Adipose tissue (tissue), 3 donors: Measurements from ENCODE around the gene SLIT1. TPM values are rescaled to one million over a fixed set of nuclear protein-coding genes. Genes with fewer than 3 reads are reported as not detected.

Source experiments
- H3K27ac ChIP-seq: one replicate; pipeline ENCODE4 v1.5.1; 2013; ENCODE audit warnings: low read depth, low read length
- WGBS, 3 donors: extraction: QIAGEN DNeasy Blood & Tissue Kit; methylation state at CpG; one replicate each; pipeline ENCODE4 v1.1.7; 2013; 5-methylcytosine and 5-hydroxymethylcytosine counted together
- polyA plus RNA-seq, 3 donors: library from polyadenylated mRNA; stranded (reverse); fragments of 200-250 nt; gene quantifications; one replicate each; pipeline ENCODE4 v1.2.3, GENCODE V29; 2013
- donor health status: healthy with polysubstance abuse.
- donor health status: Bipolar disorder and iron deficiency.
- donor health status: healthy.

SLIT1 gene
- polyA plus RNA-seq, 3 donors = 0.18 to 0.48 (median 0.34) TPM

DNA sequence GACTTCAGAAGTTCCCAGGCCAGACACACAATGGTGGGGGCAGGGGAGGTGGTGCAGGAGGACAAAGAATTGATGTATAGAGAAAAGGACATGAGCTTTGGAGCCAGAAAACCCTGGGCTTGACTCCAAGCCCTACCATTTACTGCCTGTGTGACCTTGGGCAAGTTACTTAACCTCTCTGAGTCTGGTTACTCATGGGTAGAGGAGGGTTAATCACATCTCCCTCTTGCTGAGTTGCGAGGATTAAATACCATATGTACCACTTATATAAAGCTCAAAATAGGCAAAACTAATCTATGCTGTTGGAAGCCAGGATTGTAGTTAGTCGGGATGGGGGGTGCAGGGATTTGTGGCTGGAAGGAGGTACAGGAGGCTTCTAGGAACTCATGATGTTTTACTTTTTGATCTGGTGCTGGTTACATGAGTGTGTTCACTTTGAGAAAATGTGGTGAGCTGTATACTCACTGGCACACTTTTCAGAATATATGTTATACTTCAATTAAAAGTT is 106.8 kb downstream of the SLIT1 start:
- WGBS, 3 donors = 71 to 84% (median 76%) methylated on average over 2 of the region's 2 CpGs
- H3K27ac ChIP-seq = no peak overlapping the region

DNA sequence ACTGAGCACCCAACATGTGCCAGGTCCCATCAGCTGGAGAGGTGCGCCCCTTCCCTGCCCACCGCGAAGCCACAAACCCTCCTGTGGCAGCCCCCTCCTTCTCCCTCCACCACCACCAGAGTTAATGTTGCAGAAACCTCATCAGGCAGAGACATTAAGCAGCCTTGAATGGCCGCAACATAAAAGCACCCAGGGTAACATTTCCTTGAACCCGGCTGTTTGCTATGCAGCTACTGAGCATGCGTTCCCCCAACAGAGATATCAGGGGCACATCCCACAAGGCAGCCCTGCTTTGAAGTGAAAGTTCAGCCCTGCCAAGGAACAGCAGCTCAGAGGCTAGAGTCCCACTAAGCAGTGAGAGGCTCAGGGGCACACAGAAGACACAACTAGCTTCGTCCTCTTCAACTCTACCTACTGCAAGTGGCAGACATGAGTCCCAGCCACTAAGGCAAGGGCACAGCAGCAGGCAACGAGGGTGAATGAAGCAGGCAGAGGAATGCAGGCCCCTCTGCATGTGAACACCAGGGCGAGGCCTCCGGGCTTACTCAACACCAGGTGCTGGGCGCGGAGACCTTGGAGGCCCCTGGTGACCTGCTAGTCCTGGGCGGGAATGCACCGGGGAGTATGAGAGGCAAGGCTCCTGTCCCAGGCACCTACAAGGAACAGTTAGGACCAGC is 107.4 kb downstream of the SLIT1 start:
- WGBS, 3 donors = 65 to 80% (median 78%) methylated on average over 14 of the region's 14 CpGs
- no peak overlapping the region for H3K27ac ChIP-seq

DNA sequence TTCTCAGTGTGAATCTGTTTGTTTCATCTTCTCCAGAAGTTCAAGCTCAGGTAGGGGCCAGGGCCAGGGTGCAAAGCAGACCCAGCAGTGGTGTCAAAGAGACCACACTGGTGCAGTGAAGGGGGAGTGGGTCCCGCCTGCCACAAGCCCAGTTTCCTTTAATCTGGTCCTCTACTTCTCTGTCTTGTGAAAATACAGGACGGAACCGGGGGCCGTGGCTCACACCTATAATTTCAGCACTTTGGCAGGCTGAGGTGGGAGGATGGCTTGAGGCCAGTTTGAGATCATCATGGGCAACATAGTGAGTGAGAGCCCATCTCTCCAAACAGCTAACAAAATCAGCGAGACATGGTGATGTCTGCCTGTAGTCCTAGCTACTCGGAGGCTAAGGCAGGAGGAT is 109.0 kb downstream of the SLIT1 start:
- 62 to 78% (median 65%) methylated on average over 6 of the region's 6 CpGs for WGBS, 3 donors
- no peak overlapping the region for H3K27ac ChIP-seq

DNA sequence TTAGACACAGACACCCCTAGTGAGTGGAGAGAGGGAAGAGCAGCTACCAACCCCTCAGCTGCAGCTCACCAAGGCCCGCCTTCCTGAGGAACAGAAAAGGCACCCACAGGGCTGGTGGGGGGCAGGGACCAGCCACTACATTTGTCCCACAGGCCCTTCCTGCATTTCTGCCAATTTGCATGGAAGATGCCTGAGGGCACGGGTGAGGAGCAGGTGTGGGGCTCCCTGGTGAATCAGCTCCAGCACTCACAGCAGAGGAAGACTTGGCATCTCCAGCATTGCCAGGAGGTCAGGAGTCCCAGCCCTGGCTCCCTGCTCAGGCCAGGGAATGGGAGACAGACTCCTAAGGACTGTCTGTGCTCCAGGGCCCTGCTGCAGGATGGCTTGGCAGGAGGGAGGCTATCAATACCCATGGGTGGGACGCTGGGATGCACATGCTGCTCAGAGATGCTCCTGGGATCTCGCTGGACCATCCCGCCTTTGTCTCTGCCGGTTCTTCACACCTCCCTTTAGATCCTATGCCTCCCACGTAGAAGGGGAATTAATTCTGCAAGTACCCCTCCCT is 109.7 kb downstream of the SLIT1 start:
- 66 to 75% (median 68%) methylated on average over 7 of the region's 7 CpGs for WGBS, 3 donors
- H3K27ac ChIP-seq = no peak overlapping the region

DNA sequence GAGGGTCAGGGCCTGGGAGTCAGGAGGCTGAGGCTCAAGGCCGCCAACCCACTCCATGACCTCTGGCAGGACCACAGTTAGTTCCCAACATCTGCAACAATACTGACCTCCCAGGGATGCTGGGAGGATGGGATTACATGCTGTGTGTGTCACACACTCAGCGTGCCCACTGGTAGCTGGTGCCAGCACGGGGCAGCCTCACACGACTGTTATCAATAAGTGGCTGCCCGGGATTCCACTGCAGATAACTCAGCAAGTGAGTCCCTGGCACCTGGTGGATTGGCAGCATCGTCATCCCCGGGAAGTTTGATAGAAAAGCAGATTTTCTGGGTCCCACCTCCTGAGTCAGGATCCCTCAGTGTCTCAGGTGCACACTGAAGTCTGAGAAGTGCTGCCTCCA is 110.3 kb downstream of the SLIT1 start:
- WGBS, 3 donors = 63 to 92% (median 77%) methylated on average over 7 of the region's 7 CpGs
- H3K27ac ChIP-seq = no peak overlapping the region

DNA sequence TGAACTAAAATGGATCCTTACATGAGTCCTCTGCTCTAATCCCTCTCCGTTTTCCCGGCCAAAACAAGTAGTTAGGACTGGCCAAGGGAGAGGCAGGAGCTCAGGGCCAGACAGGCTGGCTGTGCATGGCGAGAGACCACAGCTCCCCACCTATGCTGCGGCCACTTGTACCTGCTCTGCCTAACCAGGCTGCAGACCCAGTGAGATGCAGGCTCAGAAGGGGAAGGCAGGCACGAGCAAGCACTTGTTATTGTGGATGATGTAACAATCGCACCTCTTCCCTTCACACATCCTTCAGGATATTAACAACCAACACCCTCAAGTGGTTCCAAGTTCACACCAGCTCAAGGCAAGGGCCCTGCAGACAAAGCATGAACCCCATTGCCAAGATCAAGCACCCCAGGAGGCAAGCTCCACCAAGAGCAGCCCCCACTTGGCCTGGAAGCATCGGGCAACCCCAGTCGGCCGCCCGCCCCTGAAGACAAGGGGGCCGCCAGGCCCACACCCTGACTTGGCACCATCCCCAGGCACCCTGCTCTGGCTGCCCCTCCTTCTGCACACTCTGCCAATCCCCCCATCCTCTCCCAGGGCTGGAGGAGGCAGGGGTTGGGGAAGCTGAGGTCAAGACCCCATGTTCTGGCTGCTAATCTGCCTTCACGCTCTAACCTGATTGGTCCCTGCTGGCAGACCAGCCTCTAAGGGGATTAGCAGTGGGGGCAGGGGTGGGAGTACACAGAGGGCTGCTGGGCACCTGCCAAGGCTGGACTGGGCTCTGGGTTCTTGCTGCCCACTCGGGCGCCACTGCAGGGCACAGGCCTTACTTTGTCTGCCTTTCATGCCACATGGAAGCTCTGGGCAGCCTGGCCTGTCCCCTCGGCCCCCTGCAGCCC is 111.3 kb downstream of the SLIT1 start:
- WGBS, 3 donors = 63 to 68% (median 66%) methylated on average over 15 of the region's 15 CpGs
- no peak overlapping the region for H3K27ac ChIP-seq

DNA sequence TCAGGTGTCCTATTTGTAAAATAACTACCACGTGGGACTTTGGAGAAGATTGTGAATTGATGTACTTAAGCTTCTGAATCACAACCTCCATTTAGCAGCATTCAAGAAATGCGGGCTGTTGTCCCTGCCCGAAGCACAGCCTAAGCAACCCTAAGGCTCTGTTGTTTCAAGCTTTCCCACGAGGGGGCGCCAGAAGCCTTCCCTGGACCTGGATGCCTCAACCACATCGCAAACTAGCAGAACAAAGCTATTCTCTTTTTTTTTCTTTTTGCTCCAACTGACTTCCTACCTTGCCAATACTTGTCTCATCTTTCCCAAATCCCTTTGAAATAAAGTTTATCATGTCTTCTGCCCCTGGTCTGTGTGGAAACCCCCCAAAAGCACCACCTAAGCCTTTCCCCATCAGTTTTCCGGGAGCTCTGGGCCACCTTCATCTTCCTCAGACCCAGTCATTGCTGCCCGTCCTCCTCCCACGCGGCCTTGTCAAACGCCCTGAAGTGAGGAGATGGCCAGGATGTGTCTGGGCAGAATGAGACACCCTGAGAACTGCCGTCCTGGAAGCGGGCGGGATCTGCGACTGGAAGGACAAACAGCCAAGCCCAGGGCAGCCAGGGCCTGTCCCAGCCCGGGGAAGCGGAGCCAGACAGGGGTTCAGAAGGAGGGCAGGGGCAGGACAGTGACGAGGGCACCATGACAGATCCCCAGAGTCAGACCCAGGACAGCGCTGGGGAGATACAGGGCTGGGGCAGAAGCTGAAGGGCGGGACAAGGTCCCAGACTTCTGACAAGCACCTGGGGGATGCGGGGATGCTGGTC is 112.7 kb downstream of the SLIT1 start:
- WGBS, 3 donors = 40 to 46% (median 45%) methylated on average over 21 of the region's 21 CpGs
- H3K27ac ChIP-seq = no peak overlapping the region

DNA sequence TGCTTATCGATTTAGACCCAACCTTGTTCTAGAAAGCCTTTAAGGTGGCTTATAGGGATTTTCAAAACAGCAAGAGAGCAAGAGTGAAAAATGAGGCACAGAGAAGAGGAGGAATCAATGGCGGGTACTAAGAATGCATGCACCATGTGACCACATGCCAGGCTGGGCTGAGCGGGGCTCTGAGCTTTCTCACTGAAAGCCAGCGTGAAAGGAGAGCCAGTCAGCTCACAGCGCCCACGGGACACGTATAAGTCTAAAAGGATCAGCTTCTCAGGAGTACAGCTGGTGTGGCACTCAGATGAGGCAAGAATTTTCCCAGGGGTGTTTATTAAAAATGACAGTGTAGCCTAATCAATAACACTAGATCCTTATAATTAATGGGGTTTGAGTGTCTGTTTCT is 114.3 kb downstream of the SLIT1 start:
- H3K27ac ChIP-seq = no peak overlapping the region
- 52 to 88% (median 86%) methylated on average over 7 of the region's 7 CpGs for WGBS, 3 donors

DNA sequence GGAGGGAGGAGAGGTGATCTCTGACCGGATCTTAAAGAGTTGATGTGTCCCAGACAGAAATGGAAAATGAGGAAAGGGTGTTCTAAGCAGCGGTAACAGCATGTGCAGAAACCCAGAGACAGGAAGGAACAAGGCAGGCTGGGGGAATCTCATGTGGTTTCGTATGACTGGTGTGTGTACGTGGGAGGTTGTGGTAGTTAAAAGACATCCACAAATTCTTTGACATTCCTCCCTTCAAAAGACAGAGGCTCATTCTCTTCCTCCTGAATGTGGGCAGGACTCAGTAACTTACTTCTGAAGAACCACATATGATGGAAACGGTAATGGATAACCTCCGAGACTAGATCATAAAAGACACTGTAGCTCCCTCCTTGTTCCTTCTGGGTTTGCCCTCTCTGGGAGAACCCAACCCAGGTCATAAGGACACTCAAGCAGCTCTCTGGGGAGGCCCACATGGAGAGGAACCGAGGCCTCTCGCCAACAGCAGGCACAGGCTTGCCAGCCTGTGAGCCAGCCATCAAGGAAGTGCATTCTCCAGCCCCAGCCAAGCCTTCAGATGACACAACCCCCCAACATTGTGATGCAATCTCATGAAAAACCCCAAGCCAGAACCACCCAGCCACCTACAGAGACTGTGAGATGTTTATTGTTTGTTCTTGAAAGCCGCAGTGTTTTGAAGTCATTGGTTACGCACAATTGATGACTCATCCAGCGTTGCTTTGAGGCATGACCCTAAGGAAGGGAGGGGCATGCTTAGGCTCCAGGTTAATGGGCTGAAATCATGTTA is 116.0 kb downstream of the SLIT1 start:
- H3K27ac ChIP-seq = no peak overlapping the region
- 71 to 77% (median 72%) methylated on average over 11 of the region's 11 CpGs for WGBS, 3 donors

DNA sequence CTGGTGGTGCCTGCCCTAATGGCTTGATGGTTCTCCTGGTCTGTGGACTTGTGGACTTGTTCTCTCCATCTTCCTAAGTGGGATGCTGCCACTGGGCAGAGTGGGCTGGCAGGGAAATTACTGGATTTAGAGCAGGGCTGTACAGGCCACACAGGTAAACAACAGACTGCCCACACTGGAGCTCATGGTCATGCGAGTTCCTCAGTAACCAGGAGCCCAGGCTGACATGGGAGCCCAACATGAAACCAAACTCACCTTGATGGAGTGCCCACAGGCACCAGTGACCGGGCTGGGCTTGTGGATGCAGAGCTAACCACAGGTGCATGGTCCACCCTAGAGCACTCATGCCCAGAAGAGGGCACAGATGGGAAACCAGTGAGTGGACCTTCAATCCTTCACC is 116.7 kb downstream of the SLIT1 start:
- 83 to 96% (median 85%) methylated on average over 2 of the region's 2 CpGs for WGBS, 3 donors

DNA sequence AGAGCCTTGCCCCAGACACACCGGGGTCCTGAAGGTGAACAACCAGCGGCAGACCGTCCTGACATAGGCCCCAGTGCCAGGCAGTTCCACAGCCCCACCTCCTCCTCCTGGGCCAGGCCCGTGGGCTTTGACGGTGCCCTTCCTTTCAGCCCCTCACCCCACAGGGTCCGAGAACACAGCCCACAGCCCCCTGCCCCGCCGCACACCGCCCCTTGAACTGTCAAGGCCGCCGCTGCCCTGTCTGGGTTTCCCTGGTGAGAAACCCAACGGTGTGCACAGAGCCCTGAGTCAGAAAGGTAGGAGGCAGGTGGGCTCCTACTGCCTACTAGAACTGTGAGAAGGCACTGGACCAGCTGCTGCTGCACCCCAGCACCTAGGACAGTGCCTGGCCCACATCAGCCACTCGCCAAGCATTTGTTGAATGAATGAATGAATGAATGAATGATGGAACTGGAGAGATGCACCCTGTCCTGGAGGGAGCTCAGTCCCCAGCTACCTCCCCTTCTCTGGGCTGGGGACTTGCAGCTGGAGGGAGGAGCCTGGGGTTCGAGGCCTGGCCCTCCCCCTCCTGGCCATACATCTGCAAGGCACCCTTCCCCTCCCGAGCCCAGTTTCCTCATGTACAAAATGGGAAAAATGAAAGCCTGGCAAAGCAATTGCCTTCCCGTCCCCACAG is 117.9 kb downstream of the SLIT1 start:
- no peak overlapping the region for H3K27ac ChIP-seq
- WGBS, 3 donors = 68 to 77% (median 74%) methylated on average over 16 of the region's 16 CpGs

More for the DNA sequence above, 116.7 kb downstream of the SLIT1 start:
- no peak overlapping the region for H3K27ac ChIP-seq

DNA sequence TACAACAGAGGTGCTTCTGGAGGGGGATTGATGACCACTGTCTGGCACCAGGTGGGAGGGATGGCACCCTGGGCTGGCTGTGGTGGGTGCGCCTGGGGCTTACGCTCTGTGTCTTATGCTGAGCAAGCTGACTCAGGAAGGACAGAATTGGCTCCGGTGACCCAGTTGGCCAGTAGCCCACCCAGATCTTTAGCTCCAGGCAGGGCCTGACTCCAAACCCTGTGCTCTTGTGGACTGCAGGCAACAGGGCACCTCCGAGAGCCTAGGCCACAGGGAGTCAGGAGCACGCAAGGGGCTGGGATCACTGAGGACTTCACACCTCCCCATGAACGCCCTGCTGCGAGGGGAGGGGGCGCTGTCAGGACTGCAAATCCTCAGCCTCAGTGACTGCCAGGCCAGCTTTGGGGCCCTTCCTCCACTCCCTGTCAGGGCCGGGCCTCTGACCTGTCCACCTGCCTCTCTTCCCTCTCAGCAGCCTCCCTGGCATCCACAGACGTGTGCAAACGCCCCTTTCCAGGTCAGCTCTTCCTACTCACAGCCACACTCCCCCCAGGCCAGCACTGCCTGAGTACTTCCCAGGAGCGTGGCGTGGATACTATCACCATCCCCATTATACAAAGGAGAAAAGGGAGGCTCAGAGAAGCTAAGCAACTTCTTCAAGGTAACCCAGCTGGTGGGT is 118.7 kb downstream of the SLIT1 start:
- 75 to 79% (median 79%) methylated on average over 11 to 13 of the region's 13 CpGs for WGBS, 3 donors
- no peak overlapping the region for H3K27ac ChIP-seq

DNA sequence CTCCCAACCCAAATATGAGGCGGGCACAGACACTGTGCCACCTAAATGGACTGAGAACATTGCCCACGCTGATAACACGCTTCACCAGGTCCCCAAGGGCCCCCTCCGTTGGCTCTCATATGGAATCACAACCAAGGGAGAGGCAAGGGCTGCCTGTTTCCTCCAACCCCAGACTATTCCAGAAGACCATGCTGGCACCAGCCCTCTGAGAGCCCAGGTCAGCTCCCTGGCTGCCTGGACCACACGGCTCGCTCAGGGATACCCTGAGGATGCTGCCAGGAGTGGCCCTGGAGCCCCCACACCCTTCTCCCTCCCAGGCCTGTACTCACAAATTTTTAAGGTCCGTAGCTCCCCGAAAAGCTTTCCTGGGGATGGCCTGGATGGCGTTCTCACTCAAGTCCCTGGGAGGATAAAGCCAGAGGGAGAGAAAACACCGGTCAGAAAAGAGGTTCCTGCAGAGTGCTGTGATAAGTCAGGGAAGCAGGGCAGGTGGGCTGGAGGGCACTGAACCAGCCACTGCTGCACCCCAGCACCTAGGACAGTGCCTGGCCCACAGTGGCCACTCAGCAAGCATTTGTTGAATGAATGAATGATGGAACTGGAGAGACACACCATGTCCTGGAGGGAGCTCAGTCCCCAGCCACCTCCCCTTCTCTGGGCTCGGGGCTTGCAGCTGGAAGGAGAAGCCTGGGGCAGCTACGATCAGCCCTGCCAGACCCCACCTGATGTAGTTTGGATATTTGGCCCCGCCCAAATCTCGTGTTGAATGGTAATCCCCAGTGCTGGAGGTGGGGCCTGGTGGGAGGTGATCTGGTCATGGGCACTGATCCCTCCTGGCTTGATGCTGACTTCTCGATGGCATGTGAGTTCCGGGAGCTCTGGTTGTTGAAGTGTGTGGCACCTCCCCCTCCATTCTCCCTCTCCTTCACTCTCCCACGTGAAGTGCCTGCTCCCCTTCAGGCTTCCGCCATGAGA is 119.8 kb downstream of the SLIT1 start:
- 67 to 70% (median 70%) methylated on average over 18 of the region's 18 CpGs for WGBS, 3 donors
- H3K27ac ChIP-seq = no peak overlapping the region

DNA sequence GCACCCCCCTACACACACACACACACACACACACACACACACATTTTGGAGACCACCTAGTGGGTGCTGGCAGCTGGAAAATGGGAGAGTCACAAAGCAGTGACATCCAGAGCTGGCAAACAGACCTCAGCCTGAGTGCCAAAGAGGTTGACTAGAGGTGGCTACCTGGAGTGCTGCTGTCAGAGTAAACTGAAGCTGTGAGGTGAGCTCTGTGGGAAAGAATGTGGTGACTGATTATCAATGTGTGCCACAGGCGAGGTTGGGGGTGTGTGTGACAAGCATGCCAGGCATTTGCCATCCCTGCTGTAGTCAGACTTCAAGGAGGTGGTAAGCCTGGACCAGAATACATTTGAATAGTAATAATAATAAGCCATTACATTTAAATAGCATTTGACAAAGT is 120.6 kb downstream of the SLIT1 start:
- 33 to 71% (median 63%) methylated on average over 1 of the region's 1 CpG for WGBS, 3 donors
- H3K27ac ChIP-seq = no peak overlapping the region

DNA sequence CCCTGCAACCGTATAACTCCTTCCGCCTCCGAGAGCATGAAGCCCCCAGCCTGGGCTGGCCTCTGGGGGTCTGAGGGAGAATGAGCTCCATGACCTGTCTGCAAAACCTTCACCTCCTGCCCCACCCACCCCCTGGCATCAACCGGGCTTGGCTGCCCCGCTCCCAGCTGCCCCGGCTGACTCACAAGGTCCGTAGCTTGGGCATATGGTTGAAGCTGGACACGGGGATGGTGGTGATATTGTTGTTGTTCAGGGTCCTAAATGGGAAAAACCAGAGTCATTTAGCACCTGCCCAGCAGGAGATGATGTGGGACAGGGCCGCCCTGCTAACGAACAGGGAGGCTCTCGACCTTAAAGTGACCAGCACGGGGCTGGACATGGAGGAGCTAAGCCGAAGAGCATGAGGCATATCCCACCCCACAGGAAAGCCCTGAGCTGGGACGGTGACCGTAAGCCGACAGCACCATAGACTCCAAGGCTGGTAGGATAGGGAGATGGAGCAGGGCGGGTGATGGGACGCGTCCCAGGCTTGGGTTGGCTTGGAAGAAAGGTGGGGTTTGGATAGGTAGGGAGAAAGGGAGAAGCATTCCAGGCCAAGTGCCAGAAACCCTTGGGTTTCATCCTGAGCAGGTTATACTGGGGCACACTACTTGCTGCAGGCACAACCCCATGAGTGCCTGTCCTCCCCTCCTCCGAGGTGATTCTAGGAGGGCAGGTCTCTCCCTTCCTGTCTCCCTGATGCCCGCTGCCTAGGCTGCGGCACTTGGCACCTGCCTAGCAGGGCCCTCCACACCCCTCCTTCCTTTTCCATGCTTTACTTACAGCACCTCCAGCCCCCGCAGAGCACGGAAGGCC is 121.5 kb downstream of the SLIT1 start:
- 73 to 80% (median 74%) methylated on average over 23 to 24 of the region's 24 CpGs for WGBS, 3 donors
- H3K27ac ChIP-seq = no peak overlapping the region
